T-helper 2 cell treated with Interferon-gamma antibody and Interleukin-4, amounts not matched to agents 100 ng/mL and 5 ng/mL, for 36 hours (primary cell): ENCODE measurements around the gene DBN1. TPM values are rescaled to one million over a fixed set of nuclear protein-coding genes. Genes with fewer than 3 reads are reported as not detected.

Source experiments
- intact Hi-C: fragments of 100-400 bp; cut with micrococcal nuclease; formaldehyde crosslinking; loops from one replicate; pipeline ENCODE4 v1.15.1; 2023
- total RNA-seq: library from RNA; stranded (reverse); gene quantifications from 2 replicates; pipeline ENCODE4 v1.2.3, GENCODE V29; 2022

DBN1 gene
- total RNA-seq, 1 donor from 2014 or later, result 9.0 TPM

DNA sequence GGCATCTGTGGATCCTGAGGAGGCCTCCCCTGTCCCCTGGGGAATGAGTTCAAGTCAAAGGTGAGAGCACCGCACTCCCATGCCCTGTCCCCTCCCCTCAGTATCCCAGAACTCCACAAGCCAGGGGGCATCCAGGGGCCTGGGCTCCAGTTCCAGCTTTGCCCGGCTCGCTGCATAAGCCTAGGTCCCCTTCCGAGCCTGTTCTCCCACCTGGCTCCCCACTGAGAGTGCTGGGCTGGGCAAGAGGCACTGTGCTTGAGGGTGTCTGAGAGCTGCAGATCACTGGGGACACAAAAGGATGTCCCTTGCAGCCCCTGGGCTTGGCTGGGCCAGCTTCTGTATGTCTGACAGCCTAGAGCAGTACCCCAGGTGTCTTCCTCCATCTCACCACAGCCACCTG lies 31.6 kb upstream of the DBN1 start:
- intact Hi-C loops, result no loop called here

DNA sequence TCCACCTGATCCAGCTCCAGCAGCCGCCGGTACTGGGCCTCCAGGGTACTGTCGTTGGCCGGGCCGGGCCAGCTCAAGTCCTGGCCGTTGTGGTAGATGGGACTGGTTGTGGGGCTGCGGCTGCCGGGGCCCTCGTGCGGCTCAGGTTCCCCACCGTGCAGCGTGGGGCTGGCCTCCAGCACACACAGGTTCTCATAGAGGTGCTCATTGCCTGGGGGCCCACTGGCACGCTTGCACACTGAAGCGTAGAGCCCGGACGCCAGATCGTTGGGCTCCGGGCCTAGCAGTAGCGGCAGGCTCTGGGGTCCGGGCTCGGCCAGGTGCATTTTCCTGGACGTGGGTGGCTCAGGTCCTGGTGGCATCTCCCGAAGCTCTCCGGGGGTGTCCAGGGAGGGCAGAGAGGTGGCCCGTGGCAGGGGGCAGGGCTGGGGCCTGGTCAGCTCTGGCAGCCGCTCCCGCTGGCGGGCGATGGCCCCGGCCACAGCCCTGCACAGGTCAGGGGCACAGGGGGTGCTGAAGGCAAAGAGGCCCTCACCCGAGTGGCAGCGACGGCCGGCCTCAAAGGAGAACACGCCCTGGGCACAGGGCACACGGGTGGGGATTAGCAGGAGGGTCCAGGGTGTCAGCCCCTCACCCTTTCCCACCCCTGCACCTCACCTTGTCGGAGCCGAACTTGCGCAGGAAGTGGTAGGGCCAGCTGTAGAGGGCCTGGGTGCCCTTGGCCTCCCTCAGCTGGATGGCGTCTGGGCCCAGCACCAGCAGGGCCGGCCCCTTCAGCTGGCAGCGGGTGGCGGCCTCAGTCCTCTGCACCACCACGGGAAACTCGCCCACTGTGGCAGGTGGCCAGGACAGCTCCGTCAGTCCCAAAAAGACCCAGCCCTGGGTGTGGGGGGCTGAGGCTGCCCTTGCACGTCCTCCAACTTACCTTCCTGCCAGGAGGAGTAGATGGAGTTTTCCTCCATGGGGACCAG lies 30.9 kb upstream of the DBN1 start:
- intact Hi-C loops, result no loop called here

DNA sequence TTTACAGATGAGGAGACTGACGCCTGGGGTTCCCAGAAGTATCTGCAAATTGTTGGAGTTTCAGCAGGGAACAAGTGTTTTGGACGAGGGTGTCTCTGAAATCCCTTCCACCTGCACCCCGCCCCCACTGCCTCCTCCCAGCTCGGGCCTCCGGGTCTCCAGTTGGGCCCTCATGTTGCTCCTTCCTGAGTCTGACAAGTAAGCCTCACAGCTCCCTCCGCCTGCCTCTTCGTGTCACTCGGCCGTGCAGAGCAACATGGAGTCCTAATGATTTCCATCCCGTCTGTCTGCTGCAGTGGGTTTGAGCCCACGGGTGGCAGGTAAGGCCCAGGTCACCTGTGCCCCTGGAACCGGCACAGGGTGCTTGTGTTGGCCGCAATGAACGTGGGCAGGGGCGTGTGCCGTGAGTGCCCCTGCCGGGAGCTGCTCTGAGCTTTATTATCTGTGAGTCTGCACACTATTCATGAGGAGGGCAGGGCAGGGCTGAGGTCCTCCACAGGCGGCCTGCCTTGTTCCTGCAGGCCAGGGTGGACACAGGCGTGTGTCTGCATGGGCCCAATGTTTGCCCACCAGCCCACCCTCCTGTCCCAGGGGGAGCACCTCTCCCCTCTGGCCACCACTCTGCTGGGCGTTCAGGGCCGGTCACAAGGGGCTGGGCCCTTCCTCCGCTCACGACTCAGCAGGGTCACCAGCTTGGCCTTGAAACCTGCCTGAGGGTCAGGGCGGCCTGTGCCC lies 30.1 kb upstream of the DBN1 start:
- intact Hi-C loops, result no loop called here

DNA sequence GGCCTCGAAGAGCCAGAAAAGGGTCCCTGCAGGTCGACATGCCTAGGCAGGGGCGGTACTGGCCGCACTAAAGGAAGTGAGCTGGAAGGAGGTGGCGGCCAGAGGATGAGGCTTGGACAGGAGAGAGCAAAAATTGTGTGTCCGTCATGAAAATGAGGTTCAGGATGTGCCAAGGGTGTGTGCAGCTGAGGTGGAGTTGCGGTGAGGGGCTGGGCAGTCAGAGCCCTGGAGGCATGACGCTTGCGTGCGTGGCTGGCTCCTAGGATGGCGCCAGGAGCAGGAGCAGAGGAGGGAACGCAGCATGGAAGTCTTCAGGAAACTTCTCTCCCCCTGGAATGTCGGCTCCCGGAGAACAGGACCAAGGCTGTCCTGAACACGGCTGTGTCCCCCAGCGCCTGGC lies 29.5 kb upstream of the DBN1 start:
- intact Hi-C loops, result no loop called here

DNA sequence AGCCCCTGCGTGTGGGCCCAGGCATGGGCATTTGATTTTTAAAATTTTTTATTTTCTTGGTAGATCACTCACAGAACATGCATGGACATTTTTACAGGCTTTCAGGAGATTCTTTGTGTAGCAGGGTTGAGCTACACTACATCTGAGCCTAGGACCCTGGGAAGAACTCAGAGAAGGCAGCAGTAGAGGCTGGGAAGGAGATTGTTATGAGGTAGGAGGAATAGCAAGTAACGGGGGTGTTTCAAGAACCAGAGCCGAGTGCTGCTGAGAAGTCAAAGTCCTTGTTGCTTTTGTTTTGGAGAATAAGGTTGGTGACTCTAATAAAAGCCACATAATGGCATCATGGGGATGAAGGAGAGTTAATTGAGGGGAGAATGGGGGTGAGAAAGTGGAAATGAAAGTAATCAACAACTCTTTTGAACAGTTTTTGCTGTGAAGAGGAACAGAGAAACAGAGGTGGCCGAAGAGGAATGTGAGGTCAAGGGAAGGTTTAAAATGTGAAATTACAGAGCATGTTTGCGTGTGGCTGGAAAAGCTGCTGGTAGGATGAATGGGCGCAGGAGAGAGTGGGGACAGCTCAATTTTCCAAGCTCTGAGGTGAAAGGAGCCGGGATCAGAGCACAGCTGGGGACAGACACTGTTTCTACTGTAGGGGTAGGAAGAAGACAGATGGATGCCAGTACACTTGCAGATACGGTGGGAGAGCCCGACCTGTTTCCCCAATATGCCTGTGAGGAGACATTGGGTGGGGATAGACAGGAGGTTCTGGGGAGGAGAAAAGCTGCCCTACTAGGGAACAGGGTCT lies 28.6 kb upstream of the DBN1 start:
- intact Hi-C loops, result loop anchor here (1.0 kb wide), 2 partner anchors 47 to 112 kb away; no protein-coding TSS in a partner anchor

DNA sequence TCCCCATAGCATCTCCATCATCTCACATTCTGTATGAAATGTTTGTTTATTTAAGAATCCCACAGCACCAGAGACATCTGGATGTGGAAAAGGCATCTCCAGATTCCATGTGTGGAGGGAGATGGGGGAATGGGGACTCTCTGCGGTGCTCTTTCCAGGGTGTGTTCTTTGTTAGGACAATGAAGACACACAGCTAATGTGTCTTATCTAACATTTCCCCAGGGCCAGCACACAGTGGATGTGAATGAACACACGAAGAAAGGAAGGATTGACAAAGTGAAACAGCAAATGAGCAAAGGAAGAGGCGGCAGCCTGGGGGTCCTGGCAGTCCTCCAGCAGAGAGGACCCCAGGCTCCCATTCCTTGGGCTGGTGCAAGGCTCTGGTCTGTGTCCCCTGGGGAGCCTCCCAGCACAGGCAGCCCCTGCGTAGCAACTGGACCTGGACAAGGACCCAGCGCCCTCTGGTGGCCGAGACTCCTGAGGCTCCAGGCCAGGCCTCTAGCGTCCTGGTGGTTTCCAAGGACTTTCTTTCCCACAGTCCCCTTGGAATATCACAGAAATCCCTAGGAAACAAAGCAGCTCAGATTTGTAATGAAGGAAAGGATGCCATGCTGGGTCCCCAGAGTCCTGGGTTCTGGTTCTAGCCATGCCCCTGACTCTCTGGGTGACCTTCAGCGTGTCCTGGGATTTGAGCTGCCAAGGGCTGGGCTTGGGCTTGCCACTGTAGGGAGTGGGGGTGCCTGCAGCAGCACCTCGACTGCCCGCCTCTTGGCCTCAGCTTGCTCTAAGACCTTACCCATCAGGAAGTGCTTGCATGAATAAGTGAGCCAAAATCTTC lies 27.5 kb upstream of the DBN1 start:
- intact Hi-C loops, result loop anchor here (1.0 kb wide), 2 partner anchors 46 to 111 kb away; no protein-coding TSS in a partner anchor

DNA sequence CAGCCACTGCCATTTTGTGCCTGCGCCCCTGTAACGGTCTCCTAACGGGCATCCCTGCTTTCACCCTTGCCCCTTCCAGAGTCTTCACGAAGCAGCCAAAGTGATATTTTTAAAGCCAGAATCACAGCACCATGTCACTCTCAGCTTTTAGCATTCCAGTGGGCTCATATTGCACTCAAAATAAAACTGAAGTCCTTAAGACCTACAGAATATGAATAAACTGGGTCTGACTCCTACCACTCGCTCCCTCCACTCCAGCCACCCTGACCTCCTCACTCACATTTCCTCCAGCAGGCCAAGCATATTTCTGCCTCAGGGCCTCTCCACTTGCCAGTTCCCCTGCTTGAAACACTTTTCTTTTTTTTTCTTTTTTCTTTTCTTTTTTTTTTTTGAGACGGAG lies 26.4 kb upstream of the DBN1 start:
- intact Hi-C loops, result loop anchor here (5.0 kb wide), 1 partner anchor 52 kb away; the partner anchor contains the start of gene FAM193B

DNA sequence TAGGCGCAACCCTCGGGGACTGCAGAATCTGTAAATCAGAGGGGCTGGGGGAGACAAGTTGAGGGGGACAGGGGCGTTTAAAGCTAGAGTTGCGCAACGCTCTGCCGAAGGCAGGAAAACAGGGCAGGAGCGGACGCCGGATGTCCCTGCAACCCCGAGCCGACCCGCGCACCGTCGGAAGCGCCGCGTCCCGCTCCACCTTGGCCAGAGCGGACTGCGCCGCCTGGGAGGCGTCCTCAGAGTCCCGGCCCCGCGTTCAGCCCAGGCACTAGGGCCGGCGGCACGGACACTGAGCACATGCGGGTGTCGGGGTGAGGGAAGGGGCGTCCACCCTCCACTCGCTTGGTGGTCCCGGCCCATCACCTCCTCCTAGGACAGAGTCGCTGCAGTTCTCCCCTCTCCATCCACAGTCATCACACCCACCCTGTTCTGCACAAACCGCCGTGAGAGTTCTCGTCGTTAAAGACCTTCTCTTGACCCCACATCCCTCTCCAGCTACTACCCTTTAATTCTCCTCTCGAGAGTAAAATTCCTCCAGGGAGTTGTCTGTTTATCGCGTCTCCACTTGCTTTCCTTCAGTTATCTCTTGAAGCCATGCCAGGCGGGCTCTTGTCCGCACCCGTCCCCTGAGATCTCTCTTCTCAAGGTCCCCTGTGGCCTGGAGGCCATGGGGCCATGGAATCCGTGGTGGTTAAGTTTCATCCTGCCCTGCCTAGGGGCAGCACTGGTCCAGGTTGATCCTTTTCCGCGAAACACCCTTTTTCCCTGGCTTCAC lies 24.8 kb upstream of the DBN1 start:
- intact Hi-C loops, result loop anchor here (5.0 kb wide), 1 partner anchor 54 kb away; the partner anchor contains the start of gene FAM193B

DNA sequence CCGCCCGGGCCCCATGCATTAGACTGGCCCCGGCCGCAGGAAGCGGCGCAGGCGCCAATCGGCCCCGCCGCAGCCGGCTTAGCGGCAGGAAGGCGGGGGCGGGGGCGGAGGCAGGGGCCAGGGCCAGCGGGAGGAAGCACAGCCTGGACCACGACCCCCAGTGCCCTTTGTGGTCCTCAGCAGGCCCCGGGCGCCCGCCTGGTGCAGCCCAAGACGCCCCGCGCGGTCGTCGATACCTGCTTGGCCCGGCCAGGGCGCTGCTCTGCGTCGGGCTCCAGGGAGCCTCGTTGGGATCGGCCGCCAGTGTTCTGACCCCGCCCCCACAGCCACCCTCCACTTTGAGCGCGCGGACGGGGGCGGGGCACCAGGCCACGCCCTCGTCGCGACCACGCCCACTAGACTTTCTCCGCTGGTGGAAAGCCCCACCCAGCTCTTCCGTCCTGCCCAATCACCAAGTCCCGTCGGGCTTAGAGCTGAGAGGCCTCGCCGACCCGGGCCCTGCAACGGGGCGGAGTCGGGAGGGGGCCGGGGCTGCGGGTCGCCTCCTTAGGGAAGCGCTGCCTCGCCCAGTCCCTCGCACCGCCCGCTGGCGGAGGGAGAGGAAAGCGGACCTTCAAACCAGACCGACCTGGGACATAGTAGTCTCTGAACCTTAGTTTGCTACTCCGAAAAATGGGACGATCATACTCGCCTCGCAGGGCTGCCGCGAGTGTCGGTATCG lies 24.0 kb upstream of the DBN1 start, which contains the start of gene PDLIM7:
PDLIM7 (minus strand) TSS at position 313 of the 721 bp plus-strand sequence. CDS start 1,092 bp downstream, outside the sequence.
- intact Hi-C loops, result loop anchor here (1.0 to 5.0 kb wide), 7 partner anchors 18 to 185 kb away; partner anchors contain the start of genes FAM193B and GRK6

DNA sequence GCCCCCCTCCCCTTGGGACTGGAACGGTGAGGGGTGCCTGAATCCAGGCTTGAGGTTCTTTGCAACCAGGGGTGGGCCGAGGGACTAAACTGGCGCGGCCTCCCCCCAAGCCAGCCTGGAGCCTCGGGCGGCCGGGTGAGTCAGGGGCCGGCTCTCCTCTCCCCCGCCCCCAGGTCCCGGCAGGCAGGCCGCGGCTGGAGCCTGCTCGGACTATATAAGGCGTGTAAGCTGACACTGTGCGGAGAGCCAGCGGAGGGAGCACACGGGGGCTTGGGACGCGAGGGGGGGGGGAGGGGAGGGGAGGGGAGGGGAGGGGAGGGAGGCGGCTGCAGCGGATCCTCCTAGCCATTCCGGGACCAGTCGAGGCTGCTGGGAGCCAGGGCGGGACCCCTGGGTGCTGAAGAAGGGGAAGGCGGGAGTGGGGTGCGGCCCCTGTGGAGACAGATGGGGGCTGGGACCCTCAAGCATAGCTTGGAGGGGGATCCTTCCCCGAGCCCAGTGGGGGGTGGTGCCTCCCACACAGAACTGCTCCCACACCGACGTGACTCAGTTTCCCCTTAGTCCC lies 23.4 kb upstream of the DBN1 start:
- intact Hi-C loops, result loop anchor here (1.0 to 5.0 kb wide), 7 partner anchors 18 to 185 kb away; partner anchors contain the start of genes FAM193B and GRK6

DNA sequence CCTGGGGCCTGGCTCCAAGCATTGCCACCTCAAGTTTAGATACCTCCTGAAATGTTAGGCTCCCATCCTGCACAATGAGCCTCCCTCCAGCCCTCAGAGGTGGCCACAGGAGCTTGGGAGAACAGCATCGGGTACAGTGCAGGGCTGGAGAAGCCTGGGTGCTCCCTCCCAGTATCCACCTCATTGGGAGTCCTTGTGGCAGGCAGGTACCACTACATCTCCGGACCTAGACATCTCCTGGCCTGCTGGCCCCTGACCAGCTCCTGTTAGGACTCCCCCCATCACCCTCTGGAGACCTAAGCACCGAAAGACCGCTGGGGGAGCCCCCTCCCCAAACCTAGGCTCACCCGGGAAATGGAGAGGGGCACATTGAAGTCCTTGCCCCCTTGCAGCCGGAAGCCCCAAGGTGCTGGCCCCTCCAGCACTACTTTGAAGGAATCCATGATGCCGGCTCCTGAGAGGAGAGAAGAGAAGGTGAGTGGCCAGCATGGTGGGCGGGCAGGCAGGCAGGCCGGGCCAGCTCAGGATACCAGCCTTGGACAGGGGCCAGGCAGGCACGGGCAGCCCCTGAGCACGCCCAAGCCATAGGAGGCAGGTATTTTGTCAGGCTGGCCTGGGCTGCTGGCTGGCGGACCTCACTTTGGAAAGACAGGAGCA lies 22.8 kb upstream of the DBN1 start:
- intact Hi-C loops, result loop anchor here (5.0 kb wide), 1 partner anchor 56 kb away; the partner anchor contains the start of gene FAM193B

DNA sequence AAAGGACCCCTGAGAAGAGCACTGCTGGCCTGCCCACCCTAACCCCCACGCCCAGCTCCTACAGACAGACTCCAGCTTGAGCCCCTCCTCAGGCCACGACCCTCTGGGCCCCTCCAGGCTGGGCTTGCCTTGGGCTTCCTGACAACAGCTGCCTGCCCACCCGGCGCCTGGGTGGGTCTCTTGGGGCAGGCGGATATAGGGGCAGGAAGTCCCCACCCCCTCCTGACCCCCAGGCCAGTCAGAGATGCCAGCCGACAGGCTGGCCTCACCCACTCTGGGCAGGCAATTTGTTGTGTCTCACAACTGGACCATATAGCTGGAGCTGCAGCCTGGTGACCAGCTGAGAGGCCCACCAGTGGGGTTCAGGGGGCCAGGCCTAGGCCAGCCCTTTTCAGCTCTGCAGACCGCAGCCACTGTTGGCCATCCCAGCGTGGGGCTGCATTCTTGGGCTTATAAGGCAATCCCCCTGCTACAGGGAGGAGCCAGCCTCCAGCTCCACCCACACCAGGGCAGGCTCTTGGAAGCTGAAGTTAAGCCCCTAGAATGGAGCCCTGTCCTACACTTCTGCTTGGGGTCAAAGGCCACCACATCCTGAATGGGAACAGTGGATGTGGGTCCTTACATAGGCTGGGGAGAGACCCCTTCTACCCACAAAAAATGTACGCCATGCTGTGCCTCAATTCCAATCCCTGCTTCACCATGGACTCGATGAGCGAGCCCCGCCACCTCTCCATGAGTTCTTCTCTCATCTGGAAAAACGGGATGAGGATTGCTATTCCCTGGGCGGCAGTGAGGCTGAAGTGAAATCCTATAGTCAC lies 22.0 kb upstream of the DBN1 start:
- intact Hi-C loops, result loop anchor here (5.0 kb wide), 1 partner anchor 57 kb away; the partner anchor contains the start of gene FAM193B

DNA sequence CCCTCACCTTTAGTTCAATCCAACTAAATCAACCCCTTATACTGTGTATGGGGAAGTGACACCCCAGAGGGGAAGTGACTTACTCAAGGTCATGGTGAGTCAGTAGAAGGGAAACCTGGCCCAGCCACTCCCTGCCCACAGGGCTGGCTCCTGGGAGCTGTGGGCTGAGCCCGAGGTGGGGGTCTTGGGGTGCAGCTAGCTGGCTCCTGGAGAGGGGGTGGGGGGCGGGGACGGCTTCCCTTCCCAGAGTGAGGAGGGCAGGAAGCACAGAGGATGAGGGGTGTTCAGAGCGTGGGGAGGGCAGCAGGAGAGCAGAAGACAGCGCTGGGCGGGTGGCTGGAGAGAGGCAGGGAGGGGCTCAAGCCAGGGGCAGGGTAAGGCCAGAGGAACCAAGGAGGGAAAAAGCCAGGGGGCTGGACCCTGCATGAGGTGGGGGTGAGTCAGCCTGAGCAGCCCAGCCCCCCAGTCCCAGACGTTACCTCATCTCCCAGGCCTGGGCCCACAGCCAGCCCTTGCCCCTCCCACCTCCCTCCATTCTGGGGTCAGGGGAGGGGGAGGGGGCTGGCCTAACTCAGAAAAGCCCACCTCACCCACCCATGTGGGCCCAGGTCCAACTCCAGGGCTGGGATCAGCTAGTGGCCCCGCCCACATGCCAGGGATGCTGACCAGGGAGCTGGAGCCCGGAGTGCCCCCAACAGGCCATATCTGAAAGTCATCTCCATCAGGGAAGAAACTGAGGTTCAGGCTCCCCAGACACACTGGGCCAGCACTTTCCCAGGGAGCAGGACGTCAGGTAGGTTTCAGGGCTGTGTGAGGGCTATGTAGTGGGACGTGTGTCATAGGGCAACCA lies 21.1 kb upstream of the DBN1 start:
- intact Hi-C loops, result loop anchor here (5.0 kb wide), 1 partner anchor 58 kb away; the partner anchor contains the start of gene FAM193B

DNA sequence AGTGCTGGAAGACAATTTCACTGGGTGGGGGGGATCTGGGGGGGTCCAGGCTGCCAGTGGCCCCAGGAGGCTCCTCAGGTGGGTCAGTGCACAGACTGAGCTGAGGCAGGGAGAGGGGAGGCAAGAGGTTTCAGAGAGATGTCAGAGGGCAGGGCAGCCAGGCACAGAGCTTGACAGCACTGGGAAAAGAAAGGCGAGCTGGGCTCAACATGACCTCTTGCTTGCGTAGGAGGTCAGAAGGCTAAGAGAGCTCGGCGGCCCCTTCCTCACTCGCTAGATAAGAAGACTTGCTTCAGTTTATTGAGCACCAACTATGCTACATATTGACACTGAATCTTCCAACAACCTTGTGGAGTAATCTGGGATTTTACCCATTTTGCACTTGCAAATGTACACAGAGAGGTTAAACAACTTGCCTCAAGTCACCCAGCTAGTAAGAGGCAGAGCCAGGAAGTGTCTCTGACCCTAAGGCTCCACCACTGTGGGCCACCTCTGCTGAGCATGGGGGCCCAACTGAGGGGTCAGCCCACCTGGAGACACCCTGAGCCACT lies 20.4 kb upstream of the DBN1 start:
- intact Hi-C loops, result no loop called here

DNA sequence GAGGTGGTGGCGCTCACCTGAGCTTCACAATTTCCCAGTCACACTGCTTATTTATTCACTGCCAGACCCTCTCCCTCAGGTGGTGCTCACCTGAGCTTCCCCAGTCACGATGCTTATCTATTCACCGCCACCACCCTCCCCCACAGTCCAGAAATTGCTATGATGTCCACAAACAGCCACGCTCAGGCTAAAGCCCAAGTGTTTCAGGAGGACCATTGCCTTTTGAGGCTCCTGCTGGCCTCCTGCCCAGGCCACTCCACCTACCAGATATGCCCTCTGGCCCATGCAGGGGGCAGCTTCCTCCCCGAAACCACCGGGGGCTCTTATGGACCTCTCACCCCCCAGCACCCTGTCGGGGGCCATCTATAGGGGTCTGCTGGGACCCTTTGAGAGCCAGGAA lies 19.4 kb upstream of the DBN1 start:
- intact Hi-C loops, result no loop called here
